ENCODE measurements around the gene DOCK2. TPM values are rescaled to one million over a fixed set of nuclear protein-coding genes. Genes with fewer than 3 reads are reported as not detected.

Gene DOCK2
- total RNA-seq, 1 donor from 2014 or later, result 0.77 TPM

- H3K27ac Mint-ChIP-seq (ENCODE audit: unreplicated experiment), result peak overlapping the region; percentile 54
- no peak overlapping the region for H3K4me3 Mint-ChIP-seq
- no peaks in the 10 kb centered on the region for H3K36me3 Mint-ChIP-seq (ENCODE audit: low read depth)
- no peaks in the 10 kb centered on the region for H3K27me3 Mint-ChIP-seq (ENCODE audit: low read depth)
- H3K9me3 Mint-ChIP-seq, result no peaks in the 10 kb centered on the region
- TF ChIP-seq, protein P1, sequence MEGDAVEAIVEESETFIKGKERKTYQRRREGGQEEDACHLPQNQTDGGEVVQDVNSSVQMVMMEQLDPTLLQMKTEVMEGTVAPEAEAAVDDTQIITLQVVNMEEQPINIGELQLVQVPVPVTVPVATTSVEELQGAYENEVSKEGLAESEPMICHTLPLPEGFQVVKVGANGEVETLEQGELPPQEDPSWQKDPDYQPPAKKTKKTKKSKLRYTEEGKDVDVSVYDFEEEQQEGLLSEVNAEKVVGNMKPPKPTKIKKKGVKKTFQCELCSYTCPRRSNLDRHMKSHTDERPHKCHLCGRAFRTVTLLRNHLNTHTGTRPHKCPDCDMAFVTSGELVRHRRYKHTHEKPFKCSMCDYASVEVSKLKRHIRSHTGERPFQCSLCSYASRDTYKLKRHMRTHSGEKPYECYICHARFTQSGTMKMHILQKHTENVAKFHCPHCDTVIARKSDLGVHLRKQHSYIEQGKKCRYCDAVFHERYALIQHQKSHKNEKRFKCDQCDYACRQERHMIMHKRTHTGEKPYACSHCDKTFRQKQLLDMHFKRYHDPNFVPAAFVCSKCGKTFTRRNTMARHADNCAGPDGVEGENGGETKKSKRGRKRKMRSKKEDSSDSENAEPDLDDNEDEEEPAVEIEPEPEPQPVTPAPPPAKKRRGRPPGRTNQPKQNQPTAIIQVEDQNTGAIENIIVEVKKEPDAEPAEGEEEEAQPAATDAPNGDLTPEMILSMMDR (conservative IDR thresholded peaks at IDR 0.05), result no peak
- DNase-seq (ENCODE audit: low read depth, low spot score), result no peak
- H3K4me1 Mint-ChIP-seq, result peaks cover 20% of the 10 kb centered on the region
Observed at GRCh38 chr5:169910393-169910792, 273.3 kb downstream of the DOCK2 start.

DNA sequence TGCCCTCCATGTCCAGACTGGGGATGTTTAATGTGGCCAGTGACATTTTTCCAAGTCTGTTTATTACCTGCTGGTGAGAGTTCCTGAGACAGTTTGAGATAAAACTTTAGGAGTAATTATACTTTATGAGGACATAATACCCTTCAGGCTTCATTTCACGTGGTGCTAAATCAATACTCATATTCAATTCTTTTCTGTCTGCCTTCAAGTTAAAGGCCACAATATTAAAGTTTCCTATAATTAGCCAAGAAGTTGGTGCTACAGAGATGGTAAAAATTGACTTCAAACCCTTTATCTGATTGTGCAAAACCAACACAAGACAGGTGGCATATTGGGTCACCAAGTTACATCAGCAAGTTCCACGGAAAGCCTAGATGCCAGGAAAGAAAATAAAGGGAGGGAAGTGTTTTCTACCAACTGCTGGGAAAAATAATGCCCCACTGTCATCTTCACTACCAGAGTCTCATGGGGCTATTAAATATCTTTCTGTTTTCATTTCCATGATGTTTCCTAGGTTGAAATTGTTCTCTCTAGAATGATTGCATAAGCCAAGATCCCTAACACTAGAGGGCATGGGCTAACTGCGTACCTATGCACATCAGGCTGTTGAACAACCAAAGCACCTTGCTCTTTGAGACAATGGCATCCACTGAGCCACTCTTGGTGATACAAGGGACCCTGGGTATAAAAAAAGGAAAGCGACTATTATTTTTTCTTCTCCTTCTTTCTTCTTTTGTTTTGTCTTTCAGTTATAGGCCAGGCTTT is 274.6 kb downstream of the DOCK2 start:
- no peak overlapping the region for H3K27ac Mint-ChIP-seq (ENCODE audit: unreplicated experiment)
- no peaks in the 10 kb centered on the region for H3K36me3 Mint-ChIP-seq (ENCODE audit: low read depth)
- no peaks in the 10 kb centered on the region for H3K9me3 Mint-ChIP-seq

DNA sequence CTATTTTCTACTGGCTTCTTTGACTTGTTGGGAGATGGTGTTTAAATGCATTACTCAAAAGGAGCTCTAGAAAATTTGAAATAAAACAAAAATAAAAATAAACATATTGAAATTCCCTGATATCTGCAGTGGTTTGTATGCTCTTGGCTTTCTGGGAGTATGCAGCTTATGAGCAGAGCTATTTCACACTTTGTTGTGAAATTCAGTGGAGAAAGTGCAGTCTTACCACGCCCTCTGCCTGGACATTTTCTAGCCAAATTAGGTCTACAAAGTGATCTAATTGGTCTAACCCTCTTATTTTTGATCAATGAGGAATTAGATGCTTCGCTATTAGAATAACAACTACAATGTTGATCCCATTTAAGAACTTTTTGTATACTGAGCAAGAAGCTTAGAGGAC is 276.4 kb downstream of the DOCK2 start:
- no peaks in the 10 kb centered on the region for H3K27me3 Mint-ChIP-seq (ENCODE audit: low read depth)
- no peak overlapping the region for H3K4me3 Mint-ChIP-seq
- DNase-seq (ENCODE audit: low read depth, low spot score), result no peak
- H3K27ac Mint-ChIP-seq (ENCODE audit: unreplicated experiment), result no peak overlapping the region
- H3K36me3 Mint-ChIP-seq (ENCODE audit: low read depth), result no peaks in the 10 kb centered on the region
- H3K4me1 Mint-ChIP-seq, result peaks cover 20% of the 10 kb centered on the region
- TF ChIP-seq, protein P1 (conservative IDR thresholded peaks at IDR 0.05), result no peak
- H3K9me3 Mint-ChIP-seq, result no peaks in the 10 kb centered on the region

More for the DNA sequence above, 274.6 kb downstream of the DOCK2 start:
- TF ChIP-seq, protein P1 (conservative IDR thresholded peaks at IDR 0.05), result no peak
- H3K4me1 Mint-ChIP-seq, result peaks cover 20% of the 10 kb centered on the region
- no peaks in the 10 kb centered on the region for H3K27me3 Mint-ChIP-seq (ENCODE audit: low read depth)
- DNase-seq (ENCODE audit: low read depth, low spot score), result no peak
- no peak overlapping the region for H3K4me3 Mint-ChIP-seq

DNA sequence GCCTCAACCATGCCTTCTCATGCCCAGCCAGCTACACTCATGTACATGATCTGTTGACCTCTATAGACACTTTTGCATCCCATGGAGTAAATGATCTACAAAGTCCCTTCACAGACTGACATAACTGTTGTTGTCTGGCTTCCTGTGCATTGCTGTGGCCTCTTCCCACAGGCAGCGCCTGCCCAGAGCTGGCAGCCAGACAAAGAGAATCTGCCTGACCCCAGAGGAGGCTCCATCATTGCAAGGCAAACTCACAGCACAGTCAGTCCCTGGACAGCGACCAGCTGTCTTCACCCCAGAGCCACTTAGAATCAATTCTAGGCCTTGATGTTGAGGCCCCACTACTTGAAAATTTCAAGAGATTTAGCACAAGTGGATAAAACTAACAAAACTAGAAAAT is 277.7 kb downstream of the DOCK2 start:
- peak; percentile 3 for DNase-seq (ENCODE audit: low read depth, low spot score)
- Mint-ChIP-seq H3K27ac (ENCODE audit: unreplicated experiment) (no peak overlapping the region), H3K4me3 (no peak overlapping the region), H3K27me3 (ENCODE audit: low read depth) (no peaks in the 10 kb centered on the region), H3K4me1 (peaks cover 18% of the 10 kb centered on the region), H3K36me3 (ENCODE audit: low read depth) (no peaks in the 10 kb centered on the region), H3K9me3 (no peaks in the 10 kb centered on the region)
- TF ChIP-seq, protein P1 (conservative IDR thresholded peaks at IDR 0.05), result no peak

GRCh38 chr5:169917500-169917899 is 280.4 kb downstream of the DOCK2 start:
- no peak overlapping the region for H3K27ac Mint-ChIP-seq (ENCODE audit: unreplicated experiment)

More at GRCh38 chr5:169917500-169917899, 280.4 kb downstream of the DOCK2 start:
- Mint-ChIP-seq H3K9me3 (no peaks in the 10 kb centered on the region), H3K36me3 (ENCODE audit: low read depth) (no peaks in the 10 kb centered on the region), H3K4me1 (peaks cover 11% of the 10 kb centered on the region), H3K27me3 (ENCODE audit: low read depth) (no peaks in the 10 kb centered on the region), H3K4me3 (no peak overlapping the region)
- no peak for DNase-seq (ENCODE audit: low read depth, low spot score)
- TF ChIP-seq, protein P1 (conservative IDR thresholded peaks at IDR 0.05), result no peak
